ENCODE measurements around the gene ESPL1.

- no peak for TF ChIP-seq SP1 (IDR thresholded peaks at IDR 0.05)
- no peak for TF ChIP-seq YY1 (IDR thresholded peaks at IDR 0.05)
These were observed 68.1 kb downstream of the ESPL1 start, which contains the start of gene SP7 for GRCh38 chr12:53336181-53336681.
